MM.1S (cell line): Measurements from ENCODE around the gene TBATA.

Experiments
- EZH2 ChIP-seq: fragments of 300-600 bp; sonication (generic); optimal IDR thresholded peaks from 2 replicates; pipeline ENCODE3; 2017; ENCODE audit warnings: low read depth, mild to moderate bottlenecking, antibody characterized with exemption, low read length, mixed read lengths
- EZH2phosphoT487 ChIP-seq: fragments of 300-600 bp; sonication (generic); IDR thresholded peaks from 2 replicates; pipeline ENCODE4 v1.6.1; 2018; ENCODE audit warnings: antibody characterized with exemption, low read length
- TF ChIP-seq, protein P1 (sequence below): fragments of 300-600 bp; sonication (generic); IDR thresholded peaks from 2 replicates; pipeline ENCODE4 v1.5.1; 2016; ENCODE audit warnings: antibody characterized with exemption, low read length, mixed read lengths

GRCh38 chr10:70740406-70741288 is 44.5 kb downstream of the TBATA start:
- TF ChIP-seq, protein P1, sequence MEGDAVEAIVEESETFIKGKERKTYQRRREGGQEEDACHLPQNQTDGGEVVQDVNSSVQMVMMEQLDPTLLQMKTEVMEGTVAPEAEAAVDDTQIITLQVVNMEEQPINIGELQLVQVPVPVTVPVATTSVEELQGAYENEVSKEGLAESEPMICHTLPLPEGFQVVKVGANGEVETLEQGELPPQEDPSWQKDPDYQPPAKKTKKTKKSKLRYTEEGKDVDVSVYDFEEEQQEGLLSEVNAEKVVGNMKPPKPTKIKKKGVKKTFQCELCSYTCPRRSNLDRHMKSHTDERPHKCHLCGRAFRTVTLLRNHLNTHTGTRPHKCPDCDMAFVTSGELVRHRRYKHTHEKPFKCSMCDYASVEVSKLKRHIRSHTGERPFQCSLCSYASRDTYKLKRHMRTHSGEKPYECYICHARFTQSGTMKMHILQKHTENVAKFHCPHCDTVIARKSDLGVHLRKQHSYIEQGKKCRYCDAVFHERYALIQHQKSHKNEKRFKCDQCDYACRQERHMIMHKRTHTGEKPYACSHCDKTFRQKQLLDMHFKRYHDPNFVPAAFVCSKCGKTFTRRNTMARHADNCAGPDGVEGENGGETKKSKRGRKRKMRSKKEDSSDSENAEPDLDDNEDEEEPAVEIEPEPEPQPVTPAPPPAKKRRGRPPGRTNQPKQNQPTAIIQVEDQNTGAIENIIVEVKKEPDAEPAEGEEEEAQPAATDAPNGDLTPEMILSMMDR, result no peak
- TF ChIP-seq EZH2 (no peak), EZH2phosphoT487 (no peak)
